HG02571 (cell line): Measurements from ENCODE around the gene WT1.
"Not testable (repeated sequence)": the region's sequence is repeated elsewhere in the genome, so short reads cannot be mapped to it uniquely, and the experiment has no call there.

Experiments used
- ATAC-seq: cut with Tn5 transposase; IDR thresholded peaks from one replicate; pipeline ENCODE4 v1.9.1; 2021; ENCODE audit warnings: mild to moderate bottlenecking, moderate library complexity; ENCODE audit not compliant: unreplicated experiment

The WT1 gene

DNA sequence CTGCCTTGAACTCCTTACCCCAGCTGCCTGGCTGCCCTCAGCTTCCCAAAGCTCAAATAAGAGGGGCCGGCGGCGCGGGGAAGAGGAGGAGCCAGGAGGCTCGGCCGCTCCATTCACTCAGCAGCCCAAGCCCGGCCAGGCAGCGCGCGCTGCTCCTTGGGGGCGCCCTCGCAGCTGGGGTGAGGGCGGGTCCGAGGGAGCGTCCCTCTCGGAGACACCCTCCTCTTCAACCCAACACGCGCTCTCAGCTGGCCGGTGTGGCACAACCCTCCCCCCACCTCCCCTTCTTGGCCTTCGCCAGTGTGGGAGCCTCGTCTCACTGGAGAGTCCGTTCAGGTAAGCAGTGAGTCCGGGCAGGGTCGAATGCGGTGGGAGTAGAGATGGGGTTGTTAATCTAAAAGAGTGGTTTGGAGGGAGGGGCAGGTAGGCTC, at the start of gene WT1:
Gene WT1 (minus strand): TSS at position 29 of the 431 bp plus-strand sequence.
- ATAC-seq, result no peak

DNA sequence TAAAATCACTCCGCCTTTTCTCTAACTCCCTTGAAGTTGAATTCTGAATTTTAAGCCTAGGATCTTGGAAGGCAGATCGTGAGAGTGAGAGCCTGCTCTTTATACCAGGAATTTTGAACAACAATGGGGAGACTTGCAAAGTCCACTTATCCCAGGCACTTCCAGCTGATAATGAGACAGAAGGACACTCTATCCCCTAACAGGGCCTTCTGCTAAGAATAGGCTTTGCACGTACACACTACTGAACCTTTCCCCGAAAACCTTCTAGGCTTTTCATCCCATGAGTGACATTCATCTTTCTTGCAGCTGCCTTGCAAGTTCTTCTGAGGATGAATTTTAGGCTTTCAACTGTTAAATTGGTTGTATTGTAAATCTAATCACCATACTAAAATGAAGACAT, 44.0 kb upstream of the WT1 start:
- no peak for ATAC-seq

- ATAC-seq, result no peak
Measured at GRCh38 chr11:32478277-32478731, 43.0 kb upstream of the WT1 start.

- no peak for ATAC-seq
Measured at GRCh38 chr11:32473282-32473909, 38.1 kb upstream of the WT1 start.

DNA sequence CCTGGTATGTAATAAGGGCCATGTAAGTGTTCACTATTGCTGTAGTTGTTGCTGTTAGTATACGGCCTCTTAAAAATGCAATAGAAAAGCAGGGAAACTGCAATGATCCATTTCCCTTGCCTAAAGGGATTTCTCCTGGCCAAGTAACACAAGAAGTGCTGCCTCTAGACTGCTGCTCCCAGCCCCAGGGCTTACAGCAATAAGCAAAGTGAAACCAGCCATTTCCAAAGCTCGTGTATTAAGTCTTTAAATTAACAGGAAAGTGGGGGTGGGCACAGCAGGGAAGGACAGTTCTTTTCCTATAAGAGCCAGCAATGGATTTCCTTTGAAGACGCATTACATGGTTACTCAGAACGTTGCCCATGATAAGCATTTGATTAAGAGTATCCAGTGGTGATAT, 36.9 kb upstream of the WT1 start:
- no peak for ATAC-seq

- ATAC-seq, result not testable (repeated sequence)
Measured at GRCh38 chr11:32471544-32471943, 36.2 kb upstream of the WT1 start.

DNA sequence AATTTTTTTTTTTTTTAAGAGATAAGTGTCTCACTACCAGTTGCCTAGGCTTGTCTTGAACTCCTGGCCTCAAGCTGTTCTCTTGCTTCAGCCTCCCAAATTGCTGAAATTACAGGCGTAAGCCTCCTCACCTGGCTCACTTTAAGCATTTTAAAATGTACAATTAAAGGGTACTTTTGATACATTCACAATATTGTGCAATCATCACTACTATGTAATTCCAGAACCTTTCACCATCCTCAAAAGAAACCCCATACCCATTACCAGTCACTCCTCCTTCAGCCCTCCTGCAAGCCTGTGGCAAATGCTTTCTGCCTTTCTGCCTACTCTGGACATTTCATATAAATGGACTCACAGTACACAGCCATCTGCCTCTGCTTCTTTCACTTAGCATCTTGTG, 34.5 kb upstream of the WT1 start:
- ATAC-seq, result no peak

- ATAC-seq, result no peak
Measured at GRCh38 chr11:32466279-32466915, 31.1 kb upstream of the WT1 start.

DNA sequence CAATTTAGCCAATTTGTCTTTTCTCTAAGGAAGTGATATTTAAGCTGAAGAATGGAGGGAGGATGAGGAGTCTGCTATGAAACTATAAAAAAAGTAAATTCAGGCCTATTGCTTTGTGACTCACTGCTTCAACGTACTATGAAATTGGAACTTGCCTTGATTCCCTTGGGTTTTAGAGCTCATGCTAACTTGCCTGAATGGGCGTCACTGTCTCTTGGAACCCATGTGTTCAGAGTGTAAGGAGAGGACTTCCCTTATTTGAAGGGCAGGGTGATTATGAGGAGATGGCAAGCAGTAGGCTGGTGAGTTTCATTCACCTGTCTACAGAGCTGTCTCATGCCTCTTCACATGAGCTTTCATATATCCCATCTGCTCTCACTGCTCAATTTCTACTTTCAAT, 28.7 kb upstream of the WT1 start:
- ATAC-seq, result no peak

- ATAC-seq, result no peak
Measured at GRCh38 chr11:32462011-32462690, 26.8 kb upstream of the WT1 start.

GRCh38 chr11:32456864-32457263, 21.5 kb upstream of the WT1 start:
- no peak for ATAC-seq

DNA sequence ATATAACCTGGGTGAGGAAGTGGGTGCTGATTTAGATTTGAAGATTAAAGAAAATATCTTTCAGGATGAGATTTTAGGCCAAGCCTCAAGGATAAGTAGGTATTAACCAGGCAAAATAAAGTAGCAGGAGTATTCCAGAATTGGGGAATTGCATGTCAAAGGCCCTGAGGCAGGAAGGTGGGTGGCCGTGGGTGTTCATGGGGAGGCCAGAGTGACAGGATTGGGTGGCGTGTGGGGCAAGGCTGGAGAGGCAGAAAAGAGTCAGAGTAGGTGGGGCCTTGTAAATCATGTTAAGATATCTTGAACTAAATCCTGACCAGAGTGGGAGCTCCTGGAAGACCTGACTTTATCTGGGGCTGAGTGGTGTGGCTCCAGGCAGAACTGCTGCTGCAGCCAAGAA, 19.7 kb upstream of the WT1 start:
- no peak for ATAC-seq

DNA sequence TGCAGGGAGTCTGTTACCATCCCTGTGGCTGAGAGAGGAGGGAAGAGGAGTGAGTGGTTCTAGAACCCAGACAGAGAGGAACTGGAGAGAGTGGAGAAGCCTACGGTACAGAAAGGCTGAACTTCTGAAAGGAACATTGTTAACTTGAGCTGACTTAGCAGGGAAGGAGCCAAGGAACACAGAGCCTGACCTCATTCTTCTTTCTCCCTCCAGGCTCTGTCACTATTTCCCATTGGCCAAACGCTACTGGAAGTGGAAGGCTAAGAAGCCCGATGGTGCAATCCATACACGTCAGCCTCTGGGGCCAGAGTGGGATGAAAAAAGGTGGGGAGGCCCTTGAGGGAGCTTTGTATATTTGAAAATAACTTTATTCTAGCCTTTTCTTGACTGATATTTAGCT, 16.5 kb upstream of the WT1 start:
- ATAC-seq, result no peak

GRCh38 chr11:32450372-32450771, 15.0 kb upstream of the WT1 start:
- no peak for ATAC-seq

DNA sequence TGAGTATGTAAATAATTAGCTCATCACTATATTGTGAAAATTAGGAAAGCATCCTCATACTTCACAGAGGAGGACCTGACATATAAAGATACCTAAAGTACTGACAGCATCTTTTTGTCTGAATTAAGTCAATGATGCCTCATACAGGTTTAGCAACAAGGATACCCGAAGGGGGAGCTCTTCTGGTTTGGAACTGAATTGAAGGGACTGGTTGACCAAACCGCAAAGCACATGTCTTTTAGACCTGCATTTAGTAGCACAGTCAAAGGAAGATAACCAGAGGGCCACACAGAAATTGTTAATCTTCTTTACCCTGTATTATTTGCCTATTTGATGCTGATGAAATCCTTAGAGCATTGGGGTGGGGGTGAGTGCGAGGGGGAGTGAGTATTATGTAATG, 12.9 kb upstream of the WT1 start:
- no peak for ATAC-seq

DNA sequence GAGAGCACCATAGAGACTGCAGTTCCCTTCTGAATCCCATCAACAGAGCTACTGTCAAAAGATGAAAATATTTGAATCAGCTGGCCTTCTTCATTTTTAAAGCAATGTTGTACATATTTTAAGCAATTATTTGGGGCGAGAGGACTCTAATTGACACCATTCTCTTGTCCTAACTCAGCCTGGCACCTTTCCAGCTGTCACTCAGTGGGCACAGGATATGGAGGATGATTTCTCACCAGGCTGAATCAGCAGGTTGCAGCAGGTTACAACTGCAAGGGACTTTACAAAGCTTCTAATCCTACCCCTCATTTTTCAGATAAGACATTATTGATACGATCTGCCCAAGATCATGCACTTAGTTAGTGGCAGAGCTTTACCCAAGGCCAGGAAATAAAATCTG, 11.9 kb upstream of the WT1 start:
- no peak for ATAC-seq

DNA sequence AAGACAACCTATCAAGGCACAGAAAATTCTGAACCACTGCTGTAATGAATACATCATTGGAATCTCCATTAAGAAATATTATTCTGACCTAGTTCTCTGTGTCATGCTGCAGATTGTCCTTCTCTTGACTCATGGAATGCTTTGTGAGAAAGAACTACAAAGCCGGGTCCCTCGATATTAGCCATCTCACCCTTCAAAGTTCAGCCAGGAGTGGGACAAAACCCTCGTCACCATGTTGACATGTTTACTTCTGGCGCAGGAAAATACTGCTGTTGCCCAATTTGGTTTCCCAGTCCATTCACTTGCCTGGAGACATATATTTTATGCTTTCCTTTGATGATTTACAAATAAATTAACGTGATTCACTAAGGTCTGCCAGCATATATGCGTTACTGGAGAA, 10.9 kb upstream of the WT1 start:
- ATAC-seq, result no peak

- no peak for ATAC-seq
Measured at GRCh38 chr11:32444186-32444585, 8.8 kb upstream of the WT1 start.

- ATAC-seq, result no peak
Measured at GRCh38 chr11:32440916-32441315, 5.6 kb upstream of the WT1 start.

DNA sequence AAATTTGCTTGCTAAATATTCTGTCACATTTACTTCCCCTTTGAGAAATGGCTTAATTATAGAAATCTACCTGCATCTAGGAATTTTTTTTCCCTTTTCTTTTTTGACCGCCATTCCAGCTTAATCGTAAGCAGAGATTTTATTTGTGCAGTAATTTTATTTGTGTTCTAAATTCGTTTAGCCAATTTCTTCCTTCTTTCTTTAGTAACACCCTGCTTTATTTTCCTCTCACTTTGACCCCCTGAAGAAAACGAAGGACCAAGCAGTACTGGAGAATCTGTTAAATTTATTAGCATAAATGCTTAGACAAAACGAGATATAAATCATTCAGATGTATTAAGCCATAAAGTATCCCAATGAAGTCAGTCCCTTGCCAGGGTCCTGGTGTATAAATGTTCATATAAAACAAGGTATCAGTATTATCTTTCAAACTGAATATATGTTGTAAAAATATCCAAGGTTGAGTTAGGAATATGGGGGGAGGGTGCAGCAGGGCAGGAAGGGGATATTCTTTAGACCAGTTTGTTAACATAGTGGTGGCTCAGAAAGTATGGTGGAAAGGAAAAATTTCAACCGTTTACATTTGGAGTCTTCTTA, 5.1 kb upstream of the WT1 start:
- no peak for ATAC-seq

GRCh38 chr11:32439501-32440210, 4.3 kb upstream of the WT1 start:
- ATAC-seq, result no peak
